ENCODE measurements around the gene CCSER2.
A peak's percentile ranks its signal among the peaks of the same experiment; 100 is the strongest.

CCSER2 gene

DNA sequence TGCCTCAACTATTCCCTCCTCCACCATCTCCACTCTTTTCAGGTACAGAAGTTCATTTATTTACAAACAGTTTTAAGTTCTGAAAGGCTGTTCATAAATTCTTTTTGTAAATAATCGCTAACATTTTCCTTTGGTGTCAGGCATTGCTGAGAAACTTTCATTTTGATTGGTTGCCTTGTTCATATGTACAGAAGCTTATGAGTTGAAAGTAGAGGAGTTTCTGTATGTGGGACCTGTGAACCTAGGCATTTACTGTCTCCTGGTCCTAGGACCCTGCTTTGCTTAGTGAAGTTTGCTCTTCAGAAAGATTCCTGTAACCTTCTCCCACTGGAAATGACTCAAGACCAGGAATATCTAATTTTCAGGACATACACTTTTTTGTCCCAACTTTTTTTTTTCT, 30.4 kb downstream of the CCSER2 start:
- H3K4me3 ChIP-seq (ENCODE audit: low read length), result no peak overlapping the region
- no peak for TF ChIP-seq CTCF (conservative IDR thresholded peaks at IDR 0.05; ENCODE audit: low read length)
- no peak for DNase-seq (ENCODE audit: low read depth)

- TF ChIP-seq CTCF (conservative IDR thresholded peaks at IDR 0.05; ENCODE audit: low read length), result no peak
- H3K4me3 ChIP-seq (ENCODE audit: low read length), result peak overlapping the region; percentile 58
- peak; percentile 49 for DNase-seq (ENCODE audit: low read depth)
Observed at GRCh38 chr10:84360637-84361365, 32.4 kb downstream of the CCSER2 start.

GRCh38 chr10:84365335-84365881, 37.0 kb downstream of the CCSER2 start:
- H3K4me3 ChIP-seq (ENCODE audit: low read length), result no peak overlapping the region
- DNase-seq (ENCODE audit: low read depth), result no peak
- TF ChIP-seq CTCF (conservative IDR thresholded peaks at IDR 0.05; ENCODE audit: low read length), result no peak

- no peak for TF ChIP-seq CTCF (conservative IDR thresholded peaks at IDR 0.05; ENCODE audit: low read length)
- DNase-seq (ENCODE audit: low read depth), result no peak
- no peak overlapping the region for H3K4me3 ChIP-seq (ENCODE audit: low read length)
Observed at GRCh38 chr10:84366041-84366440, 37.7 kb downstream of the CCSER2 start.

GRCh38 chr10:84367256-84367655, 38.9 kb downstream of the CCSER2 start:
- DNase-seq (ENCODE audit: low read depth), result no peak
- no peak overlapping the region for H3K4me3 ChIP-seq (ENCODE audit: low read length)
- no peak for TF ChIP-seq CTCF (conservative IDR thresholded peaks at IDR 0.05; ENCODE audit: low read length)

- DNase-seq (ENCODE audit: low read depth), result no peak
- H3K4me3 ChIP-seq (ENCODE audit: low read length), result no peak overlapping the region
- no peak for TF ChIP-seq CTCF (conservative IDR thresholded peaks at IDR 0.05; ENCODE audit: low read length)
Observed at GRCh38 chr10:84368828-84369227, 40.4 kb downstream of the CCSER2 start.

GRCh38 chr10:84370283-84370682, 41.9 kb downstream of the CCSER2 start:
- no peak for TF ChIP-seq CTCF (conservative IDR thresholded peaks at IDR 0.05; ENCODE audit: low read length)
- no peak for DNase-seq (ENCODE audit: low read depth)

More at GRCh38 chr10:84370283-84370682, 41.9 kb downstream of the CCSER2 start:
- H3K4me3 ChIP-seq (ENCODE audit: low read length), result no peak overlapping the region
